ENCODE measurements around the gene PITPNB. TPM values are rescaled to one million over a fixed set of nuclear protein-coding genes. Genes with fewer than 3 reads are reported as not detected.

Gene PITPNB
- total and polyA plus RNA-seq, 8 donors: 51.1 to 79.3 (median 71.2) TPM

DNA sequence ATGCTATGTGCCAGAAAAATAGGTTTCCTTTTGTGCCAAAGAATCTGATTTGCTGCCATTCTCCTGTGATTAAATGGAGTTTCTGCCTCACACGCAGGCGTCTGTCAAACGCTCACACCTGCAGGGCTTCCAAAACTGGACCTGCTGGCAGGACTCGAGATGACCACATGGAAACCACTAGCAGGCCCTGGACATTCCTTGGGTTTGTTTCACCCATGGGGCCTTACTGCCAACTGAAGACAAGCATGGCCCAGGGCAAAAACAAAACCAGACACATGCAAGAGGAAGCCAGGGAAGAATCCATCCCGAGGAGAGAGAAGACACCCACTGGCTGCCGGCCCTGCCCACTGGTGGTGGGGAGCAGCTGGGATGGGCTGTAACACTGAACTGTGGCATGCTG is 61.6 kb downstream of the PITPNB start:
- intact Hi-C loops (cut with DNase I): no loop called here
- Histone ChIP-seq H3K4me1 (peaks cover 8 to 16% of the 10 kb centered on the region in 2 donors), H3K27ac (no peak overlapping the region), H3K36me3 (peaks cover 0 to 82% of the 10 kb centered on the region in 2 donors), H3K9me3 (no peaks in the 10 kb centered on the region), H3K27me3 (no peaks in the 10 kb centered on the region), H3K4me3 (no peak overlapping the region)
- DNase-seq (no peak), ATAC-seq (no peak)
- TF ChIP-seq, protein P1, sequence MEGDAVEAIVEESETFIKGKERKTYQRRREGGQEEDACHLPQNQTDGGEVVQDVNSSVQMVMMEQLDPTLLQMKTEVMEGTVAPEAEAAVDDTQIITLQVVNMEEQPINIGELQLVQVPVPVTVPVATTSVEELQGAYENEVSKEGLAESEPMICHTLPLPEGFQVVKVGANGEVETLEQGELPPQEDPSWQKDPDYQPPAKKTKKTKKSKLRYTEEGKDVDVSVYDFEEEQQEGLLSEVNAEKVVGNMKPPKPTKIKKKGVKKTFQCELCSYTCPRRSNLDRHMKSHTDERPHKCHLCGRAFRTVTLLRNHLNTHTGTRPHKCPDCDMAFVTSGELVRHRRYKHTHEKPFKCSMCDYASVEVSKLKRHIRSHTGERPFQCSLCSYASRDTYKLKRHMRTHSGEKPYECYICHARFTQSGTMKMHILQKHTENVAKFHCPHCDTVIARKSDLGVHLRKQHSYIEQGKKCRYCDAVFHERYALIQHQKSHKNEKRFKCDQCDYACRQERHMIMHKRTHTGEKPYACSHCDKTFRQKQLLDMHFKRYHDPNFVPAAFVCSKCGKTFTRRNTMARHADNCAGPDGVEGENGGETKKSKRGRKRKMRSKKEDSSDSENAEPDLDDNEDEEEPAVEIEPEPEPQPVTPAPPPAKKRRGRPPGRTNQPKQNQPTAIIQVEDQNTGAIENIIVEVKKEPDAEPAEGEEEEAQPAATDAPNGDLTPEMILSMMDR (IDR thresholded peaks at IDR 0.05): no peak

DNA sequence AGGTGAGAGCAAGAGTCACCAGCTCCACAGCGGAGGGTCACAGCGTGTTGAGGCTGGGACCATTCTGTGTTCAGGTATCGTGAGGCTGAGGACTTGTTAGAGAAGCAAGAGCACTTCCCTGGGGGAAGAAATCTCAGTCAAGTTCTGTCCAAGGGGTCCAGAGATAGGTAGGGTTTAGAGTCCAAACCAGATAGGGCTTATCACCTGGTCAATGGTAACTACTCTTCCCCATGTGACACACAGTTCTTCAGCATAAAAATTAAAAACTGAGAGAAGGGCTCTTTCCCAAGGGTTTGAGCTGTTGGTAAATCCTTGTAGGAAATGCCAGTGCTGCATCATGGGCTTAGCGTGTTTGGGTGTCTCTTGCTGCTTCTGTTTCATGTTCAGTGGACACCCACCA is 62.7 kb downstream of the PITPNB start:
- no peaks in the 10 kb centered on the region for H3K9me3 ChIP-seq
- peaks cover 8 to 14% of the 10 kb centered on the region in 2 donors for H3K4me1 ChIP-seq
- no peak for DNase-seq
- TF ChIP-seq, protein P1 (IDR thresholded peaks at IDR 0.05): no peak
- no peak overlapping the region for H3K4me3 ChIP-seq
- intact Hi-C loops (cut with DNase I): no loop called here
- H3K27me3 ChIP-seq: no peaks in the 10 kb centered on the region
- peaks cover 0 to 87% of the 10 kb centered on the region in 2 donors for H3K36me3 ChIP-seq
- H3K27ac ChIP-seq: no peak overlapping the region
- ATAC-seq: no peak

DNA sequence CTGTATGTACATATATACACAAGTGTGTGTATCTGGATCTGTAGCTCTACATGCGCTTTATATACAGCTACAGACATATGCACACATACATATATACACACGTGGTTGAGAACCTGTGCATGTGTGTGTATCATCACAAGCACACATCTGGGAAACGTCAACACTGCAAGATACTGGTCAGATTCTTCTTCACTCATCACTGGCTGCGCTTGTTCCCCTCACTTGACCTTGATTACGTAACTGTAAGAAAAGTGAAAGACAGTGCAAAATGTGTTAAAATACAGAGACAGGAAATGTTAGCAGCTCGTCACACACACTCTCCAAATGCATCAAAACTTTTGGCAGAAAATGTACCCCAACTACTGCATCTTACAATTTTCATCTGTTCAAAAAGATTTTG is 65.6 kb downstream of the PITPNB start:
- Histone ChIP-seq H3K9me3 (no peaks in the 10 kb centered on the region), H3K36me3 (peaks cover 0 to 90% of the 10 kb centered on the region in 2 donors), H3K4me3 (no peak overlapping the region), H3K27ac (no peak overlapping the region), H3K4me1 (peaks cover 13 to 20% of the 10 kb centered on the region in 2 donors), H3K27me3 (no peaks in the 10 kb centered on the region)
- ATAC-seq (no peak), DNase-seq (no peak)
- intact Hi-C loops (cut with DNase I): no loop called here
- TF ChIP-seq, protein P1 (IDR thresholded peaks at IDR 0.05): no peak

DNA sequence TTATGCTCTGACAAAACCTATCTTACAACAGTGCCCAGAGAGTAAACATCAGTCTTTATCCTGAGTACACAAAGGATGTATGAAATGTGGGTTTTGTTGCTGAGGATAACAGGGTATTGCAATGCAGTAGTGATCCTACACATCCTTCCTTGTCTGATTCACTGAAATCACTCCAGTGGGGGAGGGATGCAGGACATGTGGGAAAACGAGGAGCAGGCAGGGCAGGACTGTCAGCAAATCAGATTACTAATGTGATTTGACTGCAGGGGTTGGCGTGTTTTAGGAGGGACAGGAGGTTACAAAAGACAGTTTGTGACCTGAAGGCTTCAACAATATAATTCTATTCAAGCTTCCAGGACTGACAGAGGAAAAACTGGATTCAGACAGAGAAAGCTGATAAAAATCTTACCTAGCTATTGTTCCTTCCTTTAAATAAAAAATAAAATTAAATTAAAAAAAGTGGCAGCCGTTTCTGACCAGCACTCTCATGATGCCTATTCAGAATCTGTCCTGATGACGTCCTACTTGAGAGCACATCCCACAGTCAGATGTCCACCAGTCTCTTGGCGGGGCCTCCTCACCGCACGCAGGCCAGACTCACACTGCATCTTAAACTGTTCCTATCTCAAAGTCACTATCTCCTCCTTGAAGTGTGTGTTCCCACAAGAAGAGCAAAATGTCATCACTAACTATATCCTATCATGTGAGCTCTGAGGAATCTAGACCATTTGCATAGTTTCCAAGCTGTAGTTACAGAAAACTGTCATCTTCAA is 66.9 kb downstream of the PITPNB start:
- H3K9me3 ChIP-seq: no peaks in the 10 kb centered on the region
- H3K36me3 ChIP-seq: peaks cover 0 to 83% of the 10 kb centered on the region in 2 donors
- H3K4me1 ChIP-seq: peaks cover 13 to 20% of the 10 kb centered on the region in 2 donors
- no peak overlapping the region for H3K4me3 ChIP-seq
- H3K27ac ChIP-seq: no peak overlapping the region
- TF ChIP-seq, protein P1 (IDR thresholded peaks at IDR 0.05): no peak
- intact Hi-C loops (cut with DNase I): no loop called here
- ATAC-seq: no peak
- no peaks in the 10 kb centered on the region for H3K27me3 ChIP-seq
- DNase-seq: no peak

DNA sequence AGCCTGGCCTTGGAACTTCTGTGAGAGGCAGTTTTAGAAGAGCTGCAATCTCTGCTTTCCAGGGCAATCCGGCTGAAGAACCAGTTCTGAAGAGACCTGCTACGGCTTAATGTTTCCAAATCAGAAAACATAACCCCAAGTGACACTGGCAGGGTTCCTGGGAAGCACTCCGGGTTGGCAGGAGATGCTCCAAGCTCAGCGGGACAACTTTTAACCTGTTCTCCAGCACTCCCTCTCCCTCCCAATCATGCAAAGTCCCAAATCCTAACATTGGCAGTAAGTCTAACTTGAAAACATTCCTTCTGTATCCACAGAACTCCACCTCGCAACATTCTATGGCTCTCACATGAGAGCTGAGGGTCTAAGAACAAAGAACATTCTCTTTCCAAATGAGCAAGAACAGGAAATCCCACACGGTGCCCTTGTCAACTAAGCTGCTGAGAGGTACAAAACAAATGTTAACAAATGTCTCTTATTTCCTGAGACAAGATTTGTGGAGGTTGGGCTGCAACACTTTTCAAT is 69.0 kb downstream of the PITPNB start:
- Histone ChIP-seq H3K9me3 (no peaks in the 10 kb centered on the region), H3K4me3 (no peak overlapping the region), H3K36me3 (peaks cover 0 to 71% of the 10 kb centered on the region in 2 donors), H3K27ac (no peak overlapping the region), H3K4me1 (peaks cover 13 to 20% of the 10 kb centered on the region in 2 donors), H3K27me3 (no peaks in the 10 kb centered on the region)
- intact Hi-C loops (cut with DNase I): no loop called here
- DNase-seq (peak in 2 of 4 donors; percentile 45 to 47), ATAC-seq (peak; percentile 56)
- TF ChIP-seq, protein P1 (IDR thresholded peaks at IDR 0.05): no peak

Measured in left lung (tissue), 10 donors.